ENCODE results near the gene SAMD10. TPM values are rescaled to one million over a fixed set of nuclear protein-coding genes. Genes with fewer than 3 reads are reported as not detected.
A peak's percentile ranks its signal among the peaks of the same experiment; 100 is the strongest.

Gene SAMD10
- total and polyA plus RNA-seq, 3 donors from 2014 or later: 3.9 to 10.7 (median 6.2) TPM

- H3K27me3 ChIP-seq: no peaks in the 10 kb centered on the region
- no peaks in the 10 kb centered on the region for H3K9me3 ChIP-seq
- H3K4me1 ChIP-seq: peaks cover 12% of the 10 kb centered on the region
- DNase-seq: peak; percentile 79
- TF ChIP-seq CTCF (IDR thresholded peaks at IDR 0.05) (no peak), POLR2A (IDR thresholded peaks at IDR 0.05) (no peak)
- 3 to 14% methylated on average over 3 to 72 of the region's 73 CpGs for WGBS, 2 donors
- intact Hi-C loops (cut with DNase I; ENCODE audit: low total_unique reads): no loop called here
- H3K27ac ChIP-seq: peak within 1 kb of the TSS in 1 of 2 donors; percentile 75
- H3K4me3 ChIP-seq: peak within 1 kb of the TSS; percentile 63 to 69
- H3K36me3 ChIP-seq (ENCODE audit: low read depth, missing control alignments): no peaks in the 10 kb centered on the region
Measured at GRCh38 chr20:63969838-63970713, 9.4 kb downstream of the SAMD10 start, which contains the start of gene ZNF512B. ZNF512B (minus strand) TSS chr20:63969930; CDS start chr20:63967950, 1,980 bp downstream.

DNA sequence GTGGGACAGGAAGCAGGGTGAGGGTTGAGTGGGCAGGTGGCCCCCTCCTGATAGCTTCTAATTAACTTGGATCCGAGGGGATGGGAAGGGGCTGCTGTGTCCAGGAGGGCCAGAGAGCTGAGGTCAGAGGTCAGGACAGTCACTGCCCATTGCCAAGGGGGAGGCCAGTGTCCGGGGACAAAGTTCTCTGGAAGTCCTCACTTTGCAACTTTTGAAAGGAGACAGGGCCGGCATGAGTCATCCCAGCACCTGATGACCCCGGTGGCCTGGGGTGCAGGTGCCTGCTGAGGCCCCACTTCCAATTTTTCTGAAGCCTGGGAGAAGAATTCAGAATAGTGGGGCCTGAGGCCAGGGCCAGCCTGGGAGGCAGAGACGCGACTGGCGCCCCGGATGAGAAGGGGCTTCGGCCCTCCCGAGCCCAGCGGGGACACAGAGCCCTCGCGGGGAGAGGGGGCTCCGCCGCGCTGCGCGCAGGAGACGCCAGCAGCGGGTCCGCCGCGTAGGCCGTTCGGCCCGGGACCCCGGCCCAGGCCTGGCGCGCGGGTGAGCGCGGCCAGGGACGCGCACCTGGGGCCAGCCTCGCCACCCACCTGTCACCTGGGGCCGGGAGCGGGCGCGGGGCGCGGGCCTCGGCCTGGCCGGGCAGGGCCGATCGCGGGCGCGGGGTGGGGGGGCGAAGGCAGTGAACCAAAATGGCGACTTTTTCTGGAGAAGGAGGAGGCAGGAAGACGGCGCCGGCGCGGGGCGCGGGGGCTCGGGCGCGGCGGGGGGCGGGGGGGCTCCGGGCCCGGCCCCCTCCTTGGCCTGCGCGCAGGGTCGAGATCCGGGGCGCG lies 10.3 kb downstream of the SAMD10 start:
- peak overlapping the region in 1 of 2 donors; percentile 75 for H3K27ac ChIP-seq
- H3K4me1 ChIP-seq: peaks cover 12% of the 10 kb centered on the region
- TF ChIP-seq CTCF (IDR thresholded peaks at IDR 0.05): no peak
- no peak for TF ChIP-seq POLR2A (IDR thresholded peaks at IDR 0.05)
- no peaks in the 10 kb centered on the region for H3K9me3 ChIP-seq
- 1 to 5% methylated on average over 4 to 47 of the region's 70 CpGs for WGBS, 2 donors
- intact Hi-C loops (cut with DNase I; ENCODE audit: low total_unique reads): no loop called here
- DNase-seq: peak; percentile 15
- peak overlapping the region; percentile 54 to 69 for H3K4me3 ChIP-seq
- H3K27me3 ChIP-seq: no peaks in the 10 kb centered on the region
- no peaks in the 10 kb centered on the region for H3K36me3 ChIP-seq (ENCODE audit: low read depth, missing control alignments)

DNA sequence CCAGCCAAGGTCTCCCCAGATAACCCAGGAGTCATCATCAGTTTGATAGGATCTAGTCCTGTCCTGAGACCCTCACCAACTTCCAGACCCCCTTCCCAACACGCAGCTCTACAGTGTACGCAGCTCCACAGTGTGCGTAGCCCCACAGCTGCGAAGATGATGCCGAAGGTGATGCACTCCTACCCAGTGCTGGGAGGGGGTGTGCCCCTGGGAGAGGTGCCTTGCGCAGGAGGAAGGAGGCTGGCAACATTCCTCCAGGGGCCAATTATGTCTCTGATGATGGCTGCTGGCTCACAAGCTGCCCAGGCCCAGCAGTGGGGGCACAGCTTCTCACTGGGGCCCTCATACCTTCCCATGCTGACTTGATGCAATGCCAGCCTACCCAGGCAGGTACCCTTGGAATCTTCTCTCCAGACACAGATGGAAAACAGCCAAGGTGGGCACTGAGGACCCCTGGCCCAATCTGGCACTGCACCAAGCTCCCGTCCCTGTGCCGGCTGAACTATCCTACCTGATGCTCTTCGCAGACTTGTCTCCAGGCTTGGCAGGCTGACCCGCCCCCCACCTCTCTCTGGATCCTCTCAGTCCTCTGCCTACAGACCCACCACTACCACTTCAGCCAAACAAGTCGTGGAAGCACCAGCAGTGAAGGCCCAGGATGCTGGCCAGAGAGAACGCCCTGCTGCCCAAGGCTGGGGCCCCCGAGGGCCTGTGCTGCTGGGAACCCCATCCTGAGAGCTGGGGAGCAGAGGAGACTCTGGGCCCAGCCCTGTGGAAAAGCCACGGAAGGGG lies 11.1 kb downstream of the SAMD10 start:
- Histone ChIP-seq H3K36me3 (ENCODE audit: low read depth, missing control alignments) (no peaks in the 10 kb centered on the region), H3K4me3 (peak overlapping the region in 1 of 2 donors; percentile 54), H3K9me3 (no peaks in the 10 kb centered on the region), H3K4me1 (peaks cover 12% of the 10 kb centered on the region), H3K27ac (no peak overlapping the region), H3K27me3 (no peaks in the 10 kb centered on the region)
- no peak for DNase-seq
- 71 to 80% methylated on average over 12 to 14 of the region's 14 CpGs for WGBS, 2 donors
- TF ChIP-seq POLR2A (IDR thresholded peaks at IDR 0.05): no peak
- TF ChIP-seq CTCF (IDR thresholded peaks at IDR 0.05): no peak
- intact Hi-C loops (cut with DNase I; ENCODE audit: low total_unique reads): no loop called here

- TF ChIP-seq CTCF (IDR thresholded peaks at IDR 0.05): no peak
- TF ChIP-seq POLR2A (IDR thresholded peaks at IDR 0.05): no peak
- Histone ChIP-seq H3K4me1 (peaks cover 12% of the 10 kb centered on the region), H3K36me3 (ENCODE audit: low read depth, missing control alignments) (no peaks in the 10 kb centered on the region), H3K27me3 (no peaks in the 10 kb centered on the region), H3K27ac (no peak overlapping the region), H3K4me3 (no peak overlapping the region), H3K9me3 (no peaks in the 10 kb centered on the region)
- intact Hi-C loops (cut with DNase I; ENCODE audit: low total_unique reads): no loop called here
- WGBS, 2 donors: 89 to 96% methylated on average over 11 to 24 of the region's 28 CpGs
- no peak for DNase-seq
Measured at GRCh38 chr20:63967330-63968135, 11.9 kb downstream of the SAMD10 start.

Measured in testis (tissue), 3 donors.